ENCODE measurements around the gene RPL31. TPM values are rescaled to one million over a fixed set of nuclear protein-coding genes. Genes with fewer than 3 reads are reported as not detected.

Gene RPL31
- total RNA-seq, 1 donor from 2014 or later, result 2,596 TPM

GRCh38 chr2:100993294-100993693, 8.8 kb upstream of the RPL31 start:
- peaks cover 7% of the 10 kb centered on the region for H3K4me1 ChIP-seq
- no peak overlapping the region for H3K4me3 ChIP-seq
- H3K27ac ChIP-seq, result no peak overlapping the region
- no peaks in the 10 kb centered on the region for H3K9me3 ChIP-seq (ENCODE audit: low read depth)
- no peaks in the 10 kb centered on the region for H3K79me2 ChIP-seq (ENCODE audit: low read depth)
- DNase-seq (ENCODE audit: low spot score), result no peak
- H3K9me3 Mint-ChIP-seq, result no peaks in the 10 kb centered on the region
- no peaks in the 10 kb centered on the region for H3K36me3 Mint-ChIP-seq
- no peak overlapping the region for H3K9ac ChIP-seq
- H3K4me3 Mint-ChIP-seq, result no peak overlapping the region
- H3K27me3 ChIP-seq, result no peaks in the 10 kb centered on the region
- H3K4me2 ChIP-seq, result no peak overlapping the region
- no peak overlapping the region for H3K27ac Mint-ChIP-seq
- no peaks in the 10 kb centered on the region for H3K4me1 Mint-ChIP-seq
- H3K27me3 Mint-ChIP-seq (ENCODE audit: insufficient read depth, low read depth), result no peaks in the 10 kb centered on the region
- no peak for TF ChIP-seq CTCF (IDR thresholded peaks at IDR 0.05)
- TF ChIP-seq EZH2phosphoT487 (IDR thresholded peaks at IDR 0.05), result no peak
- TF ChIP-seq EZH2 (IDR thresholded peaks at IDR 0.05), result no peak
- H4K20me1 ChIP-seq (ENCODE audit: low read depth), result no peaks in the 10 kb centered on the region
- no peaks in the 10 kb centered on the region for H3K36me3 ChIP-seq
- no peaks in the 10 kb centered on the region for H3F3A ChIP-seq (ENCODE audit: low read depth)
- no peak overlapping the region for H2AFZ ChIP-seq (replicated peaks)

GRCh38 chr2:100995309-100996075, 6.6 kb upstream of the RPL31 start:
- TF ChIP-seq EZH2phosphoT487 (IDR thresholded peaks at IDR 0.05) (no peak), EZH2 (IDR thresholded peaks at IDR 0.05) (no peak), CTCF (IDR thresholded peaks at IDR 0.05) (no peak)
- no peaks in the 10 kb centered on the region for H4K20me1 ChIP-seq (ENCODE audit: low read depth)

GRCh38 chr2:100997509-100998234, 4.4 kb upstream of the RPL31 start:
- Histone ChIP-seq H3K27ac (no peak overlapping the region), H3K79me2 (ENCODE audit: low read depth) (peaks cover 7% of the 10 kb centered on the region), H3K9me3 (ENCODE audit: low read depth) (no peaks in the 10 kb centered on the region), H3K36me3 (no peaks in the 10 kb centered on the region), H3F3A (ENCODE audit: low read depth) (peaks cover under 1% of the 10 kb centered on the region), H3K4me1 (no peaks in the 10 kb centered on the region), H3K4me3 (no peak overlapping the region), H3K9ac (no peak overlapping the region), H3K4me2 (no peak overlapping the region), H4K20me1 (ENCODE audit: low read depth) (peaks cover 2% of the 10 kb centered on the region), H2AFZ (replicated peaks) (no peak overlapping the region), H3K27me3 (peaks cover 8% of the 10 kb centered on the region)
- H3K4me1 Mint-ChIP-seq, result peaks cover 8% of the 10 kb centered on the region
- H3K27me3 Mint-ChIP-seq (ENCODE audit: insufficient read depth, low read depth), result peaks cover 2% of the 10 kb centered on the region
- no peak for DNase-seq (ENCODE audit: low spot score)
- TF ChIP-seq CTCF (IDR thresholded peaks at IDR 0.05) (no peak), EZH2 (IDR thresholded peaks at IDR 0.05) (no peak), EZH2phosphoT487 (IDR thresholded peaks at IDR 0.05) (no peak)
- H3K27ac Mint-ChIP-seq, result no peak overlapping the region
- no peak overlapping the region for H3K4me3 Mint-ChIP-seq
- H3K9me3 Mint-ChIP-seq, result peaks cover 6% of the 10 kb centered on the region
- H3K36me3 Mint-ChIP-seq, result peaks cover 1% of the 10 kb centered on the region

More at GRCh38 chr2:100995309-100996075, 6.6 kb upstream of the RPL31 start:
- no peaks in the 10 kb centered on the region for H3K9me3 Mint-ChIP-seq
- no peaks in the 10 kb centered on the region for H3K36me3 Mint-ChIP-seq
- Histone ChIP-seq H3K4me2 (no peak overlapping the region), H3K27me3 (no peaks in the 10 kb centered on the region), H3K36me3 (no peaks in the 10 kb centered on the region), H3F3A (ENCODE audit: low read depth) (no peaks in the 10 kb centered on the region), H3K27ac (no peak overlapping the region), H3K4me1 (peaks cover 7% of the 10 kb centered on the region), H3K4me3 (no peak overlapping the region), H2AFZ (replicated peaks) (no peak overlapping the region), H3K9ac (no peak overlapping the region), H3K79me2 (ENCODE audit: low read depth) (no peaks in the 10 kb centered on the region), H3K9me3 (ENCODE audit: low read depth) (no peaks in the 10 kb centered on the region)
- no peaks in the 10 kb centered on the region for H3K4me1 Mint-ChIP-seq
- no peaks in the 10 kb centered on the region for H3K27me3 Mint-ChIP-seq (ENCODE audit: insufficient read depth, low read depth)
- no peak overlapping the region for H3K27ac Mint-ChIP-seq
- no peak for DNase-seq (ENCODE audit: low spot score)
- no peak overlapping the region for H3K4me3 Mint-ChIP-seq

All from neural progenitor cell (in vitro differentiated cells).